NCI-H226 (cell line): Measurements from ENCODE around the gene WDR1.

Experiments
- DNase-seq: peaks from one replicate; pipeline ENCODE4 v3.0.0-alpha.2; 2015

The WDR1 gene

GRCh38 chr4:10083861-10084641 lies 32.5 kb downstream of the WDR1 start:
- DNase-seq: no peak

DNA sequence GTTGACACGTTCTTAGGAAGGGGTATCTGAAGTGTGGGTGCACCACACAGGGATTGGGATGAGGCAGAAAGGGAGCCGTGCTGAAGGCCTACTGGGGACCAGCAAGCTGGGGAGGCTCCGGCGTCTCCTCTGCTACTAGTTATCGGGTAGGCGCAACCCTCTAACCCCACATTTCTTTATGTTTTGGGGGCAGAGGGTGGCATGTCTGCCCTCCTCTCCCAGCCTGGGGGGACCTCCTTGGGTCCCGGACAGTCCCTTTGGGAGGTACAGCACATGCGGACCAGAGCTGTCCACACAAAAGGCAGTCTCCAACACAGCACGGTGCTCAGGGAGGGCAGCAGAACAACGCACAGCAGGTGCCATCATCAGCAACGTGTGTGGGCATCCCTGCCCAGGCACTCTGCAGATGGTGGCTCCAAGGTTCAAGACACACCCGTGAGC lies 33.2 kb downstream of the WDR1 start:
- DNase-seq: no peak

DNA sequence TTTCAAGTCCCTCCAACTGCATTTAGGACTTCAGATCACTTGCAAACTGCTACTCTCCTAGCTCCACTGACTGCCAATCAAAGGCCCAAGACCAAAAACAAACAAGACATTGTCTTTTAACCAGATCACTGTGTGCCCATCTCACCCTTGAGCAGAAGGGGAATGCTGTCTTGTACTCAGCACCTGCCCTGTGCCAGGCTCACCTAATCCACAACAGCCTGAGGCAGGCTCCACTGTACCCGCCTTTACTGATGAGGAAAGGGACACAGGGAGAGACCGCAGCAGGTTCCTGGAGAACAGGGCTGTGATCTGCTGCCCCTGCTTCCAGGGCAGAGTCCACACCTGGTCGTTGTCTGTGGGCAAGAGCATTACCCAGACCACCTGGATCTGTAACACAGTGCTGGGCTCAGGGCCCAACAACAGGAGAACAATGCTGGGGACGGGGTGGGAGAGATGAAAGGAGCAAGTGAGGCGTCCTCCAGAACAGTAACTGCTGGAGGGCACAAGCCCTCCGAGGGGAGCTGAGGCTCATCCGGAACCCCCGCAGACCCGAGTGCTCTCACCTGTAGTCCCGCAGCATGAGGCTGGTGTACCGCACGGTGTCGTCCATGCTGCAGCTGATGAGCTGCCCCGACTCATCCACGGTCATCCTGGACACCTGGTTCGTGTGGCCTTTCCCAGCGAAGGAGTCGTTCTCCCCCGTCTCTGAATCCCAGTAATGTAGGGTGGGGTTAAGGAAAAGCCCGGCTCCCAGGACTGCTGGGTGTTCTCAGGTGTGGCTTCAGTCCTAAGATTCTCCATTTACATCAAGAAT lies 33.9 kb downstream of the WDR1 start:
- DNase-seq: no peak

- DNase-seq: no peak
These were observed 34.6 kb downstream of the WDR1 start for GRCh38 chr4:10082047-10082446.

DNA sequence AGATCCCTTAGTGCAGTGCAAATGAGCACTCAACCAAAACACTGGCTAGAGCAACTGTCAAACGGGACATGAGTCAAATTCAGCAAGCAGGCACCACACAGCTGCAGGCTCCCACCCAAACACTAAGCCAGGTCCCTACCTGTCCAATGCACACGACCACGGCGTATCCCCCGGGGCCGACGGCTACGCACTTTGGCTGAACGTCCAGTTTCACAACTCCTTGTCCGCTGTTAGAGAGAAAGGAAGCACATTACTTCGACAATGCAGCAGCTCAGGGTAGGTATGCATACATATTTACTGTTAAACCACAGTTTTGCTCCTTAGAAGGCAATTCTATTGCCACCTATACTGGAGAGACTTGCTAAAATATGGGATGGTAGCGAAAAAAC lies 35.4 kb downstream of the WDR1 start:
- no peak for DNase-seq

- DNase-seq: no peak
These were observed 35.9 kb downstream of the WDR1 start for GRCh38 chr4:10080589-10081217.

DNA sequence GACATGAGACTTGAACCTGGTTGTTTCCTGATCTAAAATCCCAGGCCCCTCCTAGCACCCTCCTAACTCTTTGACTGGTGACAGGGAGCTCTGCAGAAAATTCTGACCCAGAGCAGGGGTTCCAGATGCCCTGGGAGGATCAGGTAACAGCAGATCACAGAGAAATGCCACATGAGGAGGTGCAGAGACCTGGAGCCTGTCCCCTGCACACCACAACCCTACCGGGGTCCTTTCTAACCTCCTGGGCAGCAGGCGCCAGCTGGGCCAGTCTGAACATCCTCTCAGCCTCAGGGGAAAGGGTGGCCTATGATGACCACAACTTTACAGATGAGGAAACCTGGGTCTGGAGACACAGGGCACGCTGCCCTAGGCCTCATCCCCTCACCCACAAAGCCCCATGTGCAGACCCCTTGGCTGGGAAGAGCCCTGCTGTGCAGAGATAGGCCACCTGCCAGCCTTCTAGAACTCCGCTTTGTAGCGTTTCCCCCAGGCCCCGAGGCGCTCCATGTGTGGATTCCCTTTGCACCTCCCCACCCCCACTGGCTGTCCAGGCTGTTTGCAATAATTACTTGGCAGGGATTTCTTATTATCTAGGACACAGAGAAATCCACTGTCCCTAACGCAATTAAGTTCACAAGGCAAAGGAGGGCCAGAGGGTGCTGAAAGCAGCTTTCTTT lies 36.5 kb downstream of the WDR1 start:
- DNase-seq: no peak

DNA sequence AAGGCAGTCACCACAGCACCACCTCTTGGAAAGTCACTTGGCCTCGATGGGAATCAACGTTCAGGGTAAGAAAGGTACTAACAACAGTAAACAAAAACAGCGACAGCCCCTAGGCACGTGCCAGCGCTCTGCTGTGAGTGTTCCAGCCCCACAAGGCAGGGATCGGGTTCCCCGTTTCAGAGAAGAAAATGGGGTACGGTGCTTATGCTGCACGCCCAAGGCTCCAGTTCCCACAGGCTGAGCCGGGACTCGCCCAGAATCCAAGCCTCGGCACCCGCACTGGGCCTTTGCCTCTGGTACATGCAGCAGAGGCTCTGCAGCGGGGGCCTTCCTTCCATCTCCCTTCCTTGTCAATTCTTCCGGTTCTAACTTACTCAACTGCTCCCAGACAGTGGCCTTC lies 37.3 kb downstream of the WDR1 start:
- no peak for DNase-seq

- no peak for DNase-seq
These were observed 37.9 kb downstream of the WDR1 start for GRCh38 chr4:10078481-10079233.

GRCh38 chr4:10077483-10078335 lies 38.9 kb downstream of the WDR1 start:
- DNase-seq: no peak

GRCh38 chr4:10077076-10077475 lies 39.5 kb downstream of the WDR1 start:
- DNase-seq: no peak

DNA sequence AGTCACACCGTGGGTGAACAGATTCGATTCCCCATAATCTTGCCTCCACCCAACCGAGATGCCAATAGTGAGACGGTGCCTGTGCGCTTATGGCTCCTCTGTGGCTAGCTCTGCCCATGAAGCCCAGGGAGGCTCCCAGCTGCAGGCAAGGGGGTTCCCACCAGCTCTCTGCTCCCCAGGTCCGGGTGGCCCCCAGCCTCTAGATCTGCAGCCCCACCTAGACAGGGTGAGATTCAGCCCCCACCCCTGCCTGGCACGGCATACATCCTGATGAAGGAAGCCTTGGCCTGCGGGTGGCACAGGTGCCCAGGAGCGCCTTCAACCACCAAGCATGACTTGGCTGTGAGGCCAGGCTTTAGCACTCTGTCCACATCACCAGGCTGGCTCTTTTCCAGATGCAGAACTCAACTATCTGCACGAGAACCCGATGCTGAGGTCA lies 40.6 kb downstream of the WDR1 start:
- no peak for DNase-seq

- DNase-seq: no peak
These were observed 41.3 kb downstream of the WDR1 start for GRCh38 chr4:10075158-10075863.

GRCh38 chr4:10074767-10075105 lies 41.9 kb downstream of the WDR1 start:
- no peak for DNase-seq

DNA sequence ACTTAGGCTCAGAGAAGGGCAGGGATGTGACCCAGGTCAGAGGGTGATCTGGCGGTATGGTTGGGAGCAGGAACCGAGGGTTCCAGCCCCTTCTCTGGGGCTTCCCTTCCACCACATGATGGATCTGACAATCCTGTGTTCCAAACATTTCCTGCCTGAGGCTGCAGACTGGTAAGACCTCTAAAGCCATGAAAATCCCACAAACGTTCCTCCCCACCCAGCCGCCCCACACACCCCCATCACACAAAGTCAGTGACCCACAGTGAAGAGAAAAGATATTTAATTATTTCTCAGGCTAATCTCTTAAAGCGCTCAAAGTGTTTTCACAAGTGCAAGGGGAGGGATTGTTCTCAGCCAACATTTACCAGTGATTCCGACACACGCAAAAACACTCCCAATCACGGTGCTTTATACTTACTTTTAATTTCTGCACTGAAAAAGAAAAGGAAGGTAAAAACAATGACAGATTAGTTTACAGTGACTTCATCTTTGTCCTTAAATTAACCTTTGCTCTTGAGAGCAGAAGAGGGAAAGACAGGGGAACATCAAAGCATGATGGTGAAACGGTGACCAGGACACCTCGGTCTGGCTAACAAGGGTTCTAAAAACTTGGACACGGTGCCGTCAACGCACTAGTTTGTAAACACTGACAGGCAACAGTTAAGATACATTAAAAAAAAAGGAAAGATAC lies 42.4 kb downstream of the WDR1 start:
- no peak for DNase-seq

DNA sequence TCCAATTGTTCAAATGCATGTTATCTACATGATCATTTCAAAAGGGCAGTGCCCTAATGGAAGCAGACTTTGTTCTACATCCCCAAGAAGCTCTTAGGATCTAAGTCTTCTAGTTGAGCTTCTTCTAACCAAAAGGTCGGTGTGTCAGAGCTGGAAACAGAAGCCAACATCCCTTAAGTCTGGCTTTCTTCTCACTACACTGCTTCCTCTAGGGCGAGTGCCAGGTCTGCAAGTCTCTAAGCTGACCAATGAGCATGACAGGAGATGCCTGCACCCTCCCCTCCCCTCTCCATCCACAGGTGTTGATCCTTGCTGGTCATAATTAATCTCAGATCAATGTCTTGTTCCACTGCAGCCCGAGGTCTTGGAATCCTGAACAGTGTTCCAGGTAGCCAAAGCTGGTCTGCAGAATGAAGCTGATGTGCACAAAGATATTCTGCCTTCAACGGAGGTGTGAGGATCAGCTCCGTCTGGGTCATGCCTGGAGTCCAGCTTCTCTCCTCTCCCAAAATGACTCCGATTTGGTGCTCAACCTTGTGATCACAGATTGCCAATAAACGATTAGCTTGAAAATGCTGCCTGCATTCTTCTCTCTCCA lies 44.1 kb downstream of the WDR1 start:
- DNase-seq: no peak

- no peak for DNase-seq
These were observed 47.4 kb downstream of the WDR1 start for GRCh38 chr4:10069075-10069642.

DNA sequence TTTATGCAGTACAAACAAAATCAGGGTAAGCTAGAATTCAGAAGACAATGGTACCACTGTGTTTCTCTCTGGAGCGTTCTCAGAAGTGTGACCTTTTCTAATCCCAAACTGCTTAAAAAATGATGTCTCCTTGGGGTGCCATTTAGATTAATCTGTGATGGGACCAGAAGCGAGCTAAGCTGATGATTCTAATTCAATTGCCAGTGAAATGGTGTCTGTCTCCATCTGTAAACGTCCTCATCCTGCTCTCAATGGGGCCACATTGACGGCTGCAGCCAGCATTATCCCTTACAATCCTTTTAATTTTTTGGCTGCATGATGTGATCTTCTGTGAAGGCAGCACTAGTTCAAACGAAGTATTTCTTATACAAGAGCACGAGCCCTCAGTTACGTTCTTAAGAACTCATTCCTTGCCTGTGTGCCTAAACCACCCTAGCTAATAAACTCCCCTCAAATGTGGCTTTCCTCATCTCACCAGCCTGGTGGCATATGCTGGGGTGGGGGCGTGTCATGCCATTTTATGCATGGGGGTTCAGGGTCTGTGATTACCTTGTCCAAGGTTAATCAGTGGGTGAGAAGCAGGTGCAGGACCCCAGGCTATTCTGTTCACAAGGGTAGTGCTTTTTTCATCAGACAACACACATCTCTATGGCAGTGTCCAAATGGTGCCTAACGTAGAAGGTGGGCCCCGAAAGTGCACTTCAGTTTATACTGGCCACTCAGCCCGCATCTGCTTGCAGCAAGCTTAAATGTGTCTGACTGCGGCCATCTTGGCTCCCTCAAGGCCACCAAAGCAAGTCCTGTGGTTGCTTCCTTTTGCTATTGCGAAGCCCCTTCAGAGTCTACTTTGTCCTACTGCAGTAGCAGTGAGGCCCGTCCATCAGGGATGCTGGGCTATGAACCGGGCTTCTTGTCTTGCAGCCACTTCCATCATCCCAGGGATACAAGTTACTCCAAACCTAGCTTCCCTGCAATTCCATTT lies 49.6 kb downstream of the WDR1 start:
- no peak for DNase-seq
